ENCODE results near the gene ARSK.
"Not testable (repeated sequence)": the region's sequence is repeated elsewhere in the genome, so short reads cannot be mapped to it uniquely, and the experiment has no call there.

ARSK gene

DNA sequence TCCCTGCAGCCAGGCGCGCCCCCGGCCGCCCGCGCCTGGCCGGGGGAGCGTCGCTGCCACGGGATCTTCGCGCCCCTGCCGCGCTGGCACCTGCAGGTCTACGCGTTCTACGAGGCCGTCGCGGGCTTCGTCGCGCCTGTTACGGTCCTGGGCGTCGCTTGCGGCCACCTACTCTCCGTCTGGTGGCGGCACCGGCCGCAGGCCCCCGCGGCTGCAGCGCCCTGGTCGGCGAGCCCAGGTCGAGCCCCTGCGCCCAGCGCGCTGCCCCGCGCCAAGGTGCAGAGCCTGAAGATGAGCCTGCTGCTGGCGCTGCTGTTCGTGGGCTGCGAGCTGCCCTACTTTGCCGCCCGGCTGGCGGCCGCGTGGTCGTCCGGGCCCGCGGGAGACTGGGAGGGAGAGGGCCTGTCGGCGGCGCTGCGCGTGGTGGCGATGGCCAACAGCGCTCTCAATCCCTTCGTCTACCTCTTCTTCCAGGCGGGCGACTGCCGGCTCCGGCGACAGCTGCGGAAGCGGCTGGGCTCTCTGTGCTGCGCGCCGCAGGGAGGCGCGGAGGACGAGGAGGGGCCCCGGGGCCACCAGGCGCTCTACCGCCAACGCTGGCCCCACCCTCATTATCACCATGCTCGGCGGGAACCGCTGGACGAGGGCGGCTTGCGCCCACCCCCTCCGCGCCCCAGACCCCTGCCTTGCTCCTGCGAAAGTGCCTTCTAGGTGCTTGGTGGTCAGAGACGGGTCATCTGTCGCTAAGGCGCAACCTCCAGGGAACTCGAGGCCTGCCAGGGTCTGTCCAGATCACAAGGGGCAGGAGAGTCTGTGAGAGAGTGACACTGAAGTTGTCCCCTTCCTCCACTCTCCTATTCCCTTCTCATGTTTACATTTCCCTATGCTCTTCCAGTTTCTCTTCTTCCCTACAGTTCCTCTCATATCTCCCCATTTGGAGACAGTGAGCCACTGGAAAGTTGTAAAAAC lies 66.3 kb downstream of the ARSK start:
- peak in 1 of 2 donors; percentile 29 for DNase-seq (ENCODE audit: extremely low read depth in 1 of 2, low read depth in 1 of 2)

DNA sequence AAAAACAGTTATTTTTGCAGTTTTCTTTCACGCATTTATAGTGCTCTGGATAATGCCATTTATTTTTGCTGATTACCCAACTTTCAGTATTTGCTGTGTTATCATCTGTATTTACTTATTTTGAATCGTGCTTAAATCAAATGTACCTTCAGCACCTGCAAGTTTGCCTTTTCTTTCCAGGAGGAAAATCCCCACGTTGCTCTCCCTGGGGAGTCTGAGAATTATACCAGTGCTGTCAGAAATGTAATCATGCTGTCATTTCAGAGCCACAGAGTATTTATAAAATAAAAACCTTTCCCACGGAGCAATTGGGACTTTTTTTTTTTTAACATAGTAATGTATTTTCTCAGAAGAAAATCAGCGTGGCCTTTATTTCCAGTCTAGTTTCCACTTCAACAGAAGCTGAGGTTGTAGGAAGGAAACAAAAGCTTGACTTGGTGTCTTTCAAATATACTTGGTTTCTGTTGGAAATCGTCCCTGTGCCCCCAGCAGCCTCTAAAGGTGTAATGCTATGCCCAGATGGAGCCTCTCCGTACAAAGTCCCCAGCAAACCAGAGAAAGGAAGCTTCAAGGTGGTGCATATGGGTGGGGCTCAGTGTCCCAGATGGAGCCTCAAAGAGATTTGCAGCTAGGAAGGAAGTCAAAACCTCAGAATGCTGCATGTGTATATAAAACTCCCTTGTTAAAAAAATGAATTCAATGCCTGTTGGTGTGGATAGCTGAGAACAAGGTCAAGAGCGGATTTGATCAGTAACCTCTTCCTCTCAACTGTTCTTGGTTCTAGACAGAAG lies 67.1 kb downstream of the ARSK start:
- no peak for DNase-seq (ENCODE audit: extremely low read depth in 1 of 2, low read depth in 1 of 2)

DNA sequence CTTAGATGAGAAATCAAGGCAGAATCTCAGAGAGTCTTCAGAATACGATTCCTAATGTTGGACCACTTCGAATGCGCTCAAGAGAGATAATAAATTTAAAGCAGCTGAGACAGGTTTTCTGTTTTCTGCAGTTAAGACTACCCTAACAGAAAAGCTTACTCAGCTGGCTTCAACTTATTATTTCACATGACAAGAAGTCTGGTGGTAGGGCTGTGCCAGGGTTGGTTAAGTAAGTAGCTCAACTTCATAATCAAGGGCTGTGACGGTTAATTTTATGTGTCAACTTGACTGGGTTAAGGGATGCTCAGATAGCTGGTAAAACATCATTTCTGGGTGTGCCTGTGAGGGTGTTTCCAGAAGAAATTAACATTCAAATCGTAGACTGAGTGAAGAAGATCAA lies 68.8 kb downstream of the ARSK start:
- no peak for DNase-seq (ENCODE audit: extremely low read depth in 1 of 2, low read depth in 1 of 2)

DNA sequence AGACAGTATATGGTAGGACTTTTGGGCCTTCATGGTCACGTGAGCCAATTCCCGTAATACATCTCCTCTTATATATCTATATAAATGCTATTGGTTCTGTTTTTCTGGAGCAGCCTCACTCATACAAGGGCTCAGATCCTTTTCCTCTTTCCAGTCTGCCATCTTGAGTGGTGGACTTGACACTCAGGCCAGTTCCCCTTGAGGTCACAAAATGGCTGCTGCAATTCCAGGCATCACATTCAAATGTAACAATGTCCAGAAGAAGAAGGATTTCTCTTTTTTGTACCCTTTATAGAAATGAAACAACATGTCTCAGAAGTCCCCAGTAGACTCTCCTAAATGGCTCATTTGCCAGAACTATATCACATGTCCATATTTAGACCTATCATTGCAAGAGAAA lies 69.5 kb downstream of the ARSK start:
- no peak for DNase-seq (ENCODE audit: extremely low read depth in 1 of 2, low read depth in 1 of 2)

DNA sequence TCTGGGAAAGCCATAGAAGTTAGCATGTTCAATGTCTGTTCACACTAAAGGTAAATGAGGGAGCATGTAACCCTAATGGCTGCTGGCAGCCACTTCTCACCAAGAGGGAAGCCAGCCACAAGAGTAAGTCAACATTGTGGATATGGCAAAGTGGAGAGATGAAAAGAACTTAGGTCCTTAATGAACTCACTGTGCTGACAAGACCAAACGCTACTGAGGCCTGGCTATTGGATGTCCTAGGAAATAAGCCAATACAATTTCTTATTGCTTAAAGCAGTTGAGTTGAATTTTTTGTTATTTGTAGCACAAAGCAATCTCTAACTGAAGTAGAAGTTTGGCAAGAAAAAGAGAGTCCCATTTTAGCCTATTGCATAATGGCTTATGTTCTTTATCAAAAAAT lies 71.8 kb downstream of the ARSK start:
- DNase-seq (ENCODE audit: extremely low read depth in 1 of 2, low read depth in 1 of 2): no peak

DNA sequence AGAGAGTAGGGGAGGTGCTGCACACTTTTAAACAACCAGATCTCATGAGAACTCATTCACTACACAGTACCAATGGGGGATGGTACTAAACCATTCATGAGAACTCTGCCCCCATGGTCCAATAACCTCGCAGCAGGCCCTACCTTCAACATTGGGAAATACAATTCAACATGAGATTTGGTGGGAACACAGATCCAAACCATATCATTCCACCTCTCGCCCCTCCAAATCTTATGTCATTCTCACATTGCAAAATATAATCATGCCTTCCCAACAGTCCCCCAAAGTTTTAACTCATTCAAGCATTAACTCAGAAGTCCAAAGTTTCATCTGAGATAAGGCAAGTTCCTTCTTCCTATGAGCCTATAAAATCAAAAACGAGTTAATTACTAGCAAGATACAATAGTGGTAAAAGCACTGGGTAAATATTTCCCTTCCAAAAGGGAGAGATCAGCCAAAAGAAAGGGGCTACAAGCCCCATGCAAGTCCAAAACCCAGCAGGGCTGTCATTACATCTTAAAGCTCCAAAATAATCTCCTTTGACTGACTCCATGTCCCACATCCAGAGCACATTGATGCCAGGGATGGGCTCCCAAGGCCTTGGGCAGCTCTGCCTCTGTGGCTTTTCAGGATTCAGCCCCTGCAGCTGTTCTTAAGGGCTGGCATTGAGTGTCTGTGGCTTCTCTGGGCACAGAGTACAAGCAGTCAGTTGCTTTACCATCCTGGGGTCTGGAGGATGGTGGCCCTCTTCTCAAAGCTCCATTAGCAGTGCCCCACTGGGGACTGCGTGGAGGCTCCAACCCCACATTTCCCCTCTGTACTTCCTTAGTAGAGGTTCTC lies 73.3 kb downstream of the ARSK start:
- no peak for DNase-seq (ENCODE audit: extremely low read depth in 1 of 2, low read depth in 1 of 2)

DNA sequence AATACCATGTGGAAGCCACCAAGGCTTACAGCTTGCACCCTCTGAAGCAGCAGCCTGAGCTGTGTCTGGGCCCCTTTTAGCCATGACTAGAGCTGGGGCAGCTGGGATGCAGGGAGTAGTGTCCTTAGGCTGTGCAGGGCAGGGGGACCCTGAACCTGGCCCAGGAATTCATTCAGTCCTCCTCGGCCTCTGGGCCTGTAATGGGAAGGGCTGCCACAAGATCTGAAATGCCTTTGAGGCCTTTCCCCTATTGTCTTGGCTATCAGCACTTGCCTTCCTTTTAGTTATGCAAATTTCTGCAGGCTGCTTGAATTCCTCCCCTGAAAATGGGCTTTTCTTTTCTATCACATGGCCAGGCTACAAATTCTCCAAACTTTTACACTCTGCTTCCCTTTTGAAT lies 74.0 kb downstream of the ARSK start:
- DNase-seq (ENCODE audit: extremely low read depth in 1 of 2, low read depth in 1 of 2): no peak

DNA sequence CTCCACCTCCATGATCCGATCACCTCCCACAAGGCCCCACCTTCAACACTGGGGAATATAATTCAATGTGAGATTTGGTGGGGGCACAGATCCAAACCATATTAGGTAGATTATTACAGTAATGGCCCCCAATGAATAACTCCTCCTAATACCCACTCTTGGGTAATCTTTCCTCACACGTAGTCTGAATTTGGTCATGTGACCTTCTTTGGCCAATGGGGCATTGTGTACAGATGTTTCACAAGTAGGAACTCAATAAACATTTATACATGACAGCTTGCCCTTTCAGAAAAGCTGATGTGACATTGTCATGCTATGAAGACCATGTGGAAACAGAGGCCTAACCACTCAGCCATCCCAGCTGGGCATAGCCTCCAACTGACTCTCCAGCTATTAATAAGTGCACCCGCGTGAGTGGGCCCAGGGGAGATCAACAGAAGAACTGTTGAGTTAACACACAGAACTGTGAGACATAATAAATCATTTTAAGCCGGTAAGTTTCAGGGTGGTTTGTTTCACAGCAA lies 75.6 kb downstream of the ARSK start:
- DNase-seq (ENCODE audit: extremely low read depth in 1 of 2, low read depth in 1 of 2): no peak

DNA sequence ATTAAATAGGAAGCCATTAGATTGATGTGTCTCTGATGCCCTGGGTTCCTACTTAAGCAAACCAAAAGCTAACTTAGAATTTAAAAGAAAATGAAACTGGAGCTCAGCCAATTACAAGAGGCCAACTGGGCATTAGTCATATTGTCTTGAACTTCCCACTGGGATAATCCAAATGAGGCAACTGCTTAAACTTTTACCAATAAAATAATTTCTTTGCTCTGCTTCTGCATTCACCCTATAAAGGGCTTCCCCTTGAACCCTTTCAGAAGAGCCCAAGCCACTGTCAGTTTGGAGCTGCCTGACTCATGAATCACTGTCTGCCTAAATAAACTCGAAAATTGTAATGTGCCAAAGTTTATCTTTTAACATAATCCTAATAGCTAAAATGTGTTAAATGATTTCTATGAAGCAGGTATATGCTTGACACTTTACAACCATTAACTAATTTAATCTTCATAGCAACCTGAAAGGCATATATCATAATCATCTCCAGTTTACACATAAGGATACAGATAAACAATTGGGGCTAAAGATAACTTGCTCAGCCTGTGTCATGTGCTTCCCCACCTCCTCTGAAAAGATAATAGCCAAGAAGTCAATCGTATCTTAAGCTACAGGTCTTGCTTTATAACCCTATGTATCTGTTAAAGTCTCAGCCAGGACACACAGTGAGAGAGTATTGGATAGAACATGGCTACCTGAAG lies 76.5 kb downstream of the ARSK start:
- DNase-seq (ENCODE audit: extremely low read depth in 1 of 2, low read depth in 1 of 2): no peak

DNA sequence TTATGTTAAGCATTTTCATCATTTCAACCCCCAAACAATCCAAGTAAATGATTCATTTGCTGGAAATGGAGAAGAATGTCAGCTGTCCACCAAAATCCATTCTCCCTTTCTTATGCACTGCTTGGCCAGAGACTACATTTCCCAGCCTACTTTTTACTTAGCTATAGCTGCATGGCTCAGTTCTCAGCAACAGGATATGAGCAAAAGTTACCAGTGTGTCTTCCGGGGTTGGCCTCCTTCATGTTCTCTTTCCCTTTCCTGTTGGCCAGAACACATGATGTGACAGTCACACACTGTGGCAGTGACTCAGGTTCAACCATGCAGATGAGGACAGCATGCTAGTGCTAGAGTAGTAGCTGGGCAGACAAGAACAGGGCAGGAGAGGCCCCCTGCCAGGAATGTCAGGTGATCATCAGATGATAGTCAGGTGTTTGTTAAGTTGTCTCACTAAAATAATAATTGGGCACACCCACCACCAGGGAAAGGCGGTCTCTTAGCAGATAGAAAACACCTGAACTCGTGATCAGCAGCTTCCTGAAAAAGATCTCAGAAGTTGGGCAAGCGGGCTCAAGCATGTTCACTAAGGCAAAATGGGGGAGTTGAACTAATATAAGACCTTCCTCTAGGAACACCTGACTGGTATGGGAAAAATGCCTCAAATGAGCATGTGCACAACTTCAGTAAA lies 77.2 kb downstream of the ARSK start:
- peak in 1 of 2 donors; percentile 17 for DNase-seq (ENCODE audit: extremely low read depth in 1 of 2, low read depth in 1 of 2)

DNA sequence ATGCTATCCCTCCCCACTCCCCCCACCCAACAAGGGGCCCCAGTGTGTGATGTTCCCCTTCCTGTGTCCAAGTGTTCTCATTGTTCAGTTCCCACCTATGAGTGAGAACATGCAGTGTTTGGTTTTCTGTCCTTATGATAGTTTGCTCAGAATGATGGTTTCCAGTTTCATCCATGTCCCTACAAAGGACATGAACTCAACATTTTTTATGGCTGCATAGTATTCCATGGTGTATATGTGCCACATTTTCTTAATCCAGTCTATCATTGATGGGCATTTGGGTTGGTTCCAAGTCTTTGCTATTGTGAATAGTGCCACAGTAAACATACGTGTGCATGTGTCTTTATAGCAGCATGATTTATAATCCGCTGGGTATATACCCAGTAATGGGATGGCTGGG lies 78.0 kb downstream of the ARSK start:
- DNase-seq (ENCODE audit: extremely low read depth in 1 of 2, low read depth in 1 of 2): not testable (repeated sequence)

DNA sequence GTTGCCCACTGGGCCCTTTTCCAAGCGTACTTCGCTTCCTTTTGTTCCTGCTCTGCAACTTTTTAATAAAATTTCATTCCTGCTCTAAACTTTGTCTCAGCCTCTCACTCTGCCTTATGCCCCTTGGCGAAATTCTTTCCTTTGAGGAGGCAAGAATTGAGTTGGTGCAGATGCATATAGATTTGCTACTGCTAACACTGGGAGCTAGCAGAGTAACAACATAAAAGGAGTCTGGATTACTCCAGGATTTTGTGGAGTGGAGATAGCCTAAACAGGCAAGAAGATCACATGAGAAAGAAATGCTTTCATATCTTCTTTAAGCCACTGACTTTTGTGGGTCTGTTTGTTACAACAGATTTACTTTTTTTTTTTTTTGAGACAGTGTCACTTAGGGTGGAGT lies 78.8 kb downstream of the ARSK start:
- no peak for DNase-seq (ENCODE audit: extremely low read depth in 1 of 2, low read depth in 1 of 2)

DNA sequence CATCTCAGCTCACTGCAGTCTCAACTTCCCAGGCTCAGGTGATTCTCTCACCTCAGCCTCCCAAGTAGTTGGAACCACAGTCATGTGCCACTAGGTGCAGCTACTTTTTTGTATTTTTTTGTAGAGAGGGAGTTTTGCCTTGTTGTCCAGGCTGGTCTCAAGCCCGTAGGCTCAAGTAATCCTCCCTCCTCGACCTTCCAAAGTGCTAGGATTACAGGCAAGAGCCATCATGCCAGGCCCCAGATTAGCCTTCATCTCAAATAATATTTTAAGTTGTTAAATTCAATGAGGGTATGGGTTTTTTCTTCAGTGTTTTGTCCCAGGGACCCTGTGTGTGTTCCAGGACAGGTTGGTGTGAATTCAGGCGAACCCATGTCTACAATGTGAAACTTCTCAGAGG lies 79.2 kb downstream of the ARSK start:
- DNase-seq (ENCODE audit: extremely low read depth in 1 of 2, low read depth in 1 of 2): no peak

DNA sequence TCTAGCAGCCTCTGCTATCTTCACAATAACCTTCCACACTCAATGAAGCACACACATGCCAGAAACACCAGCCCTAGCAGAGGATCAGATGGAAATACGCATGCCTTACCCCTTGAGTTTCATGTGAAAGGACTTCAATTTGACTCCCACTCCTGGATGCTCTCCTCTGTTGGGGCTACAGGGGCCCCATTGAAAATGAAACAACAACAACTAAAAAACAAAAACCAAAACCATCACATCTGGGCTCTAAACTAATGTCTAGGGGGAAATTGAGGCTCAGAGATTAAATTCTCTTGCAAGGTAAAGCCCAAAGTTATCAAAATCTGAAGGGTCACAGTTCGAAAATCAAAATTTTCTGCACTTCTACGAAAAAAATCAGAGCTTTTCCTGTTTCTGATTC lies 83.7 kb downstream of the ARSK start:
- no peak for DNase-seq (ENCODE audit: extremely low read depth in 1 of 2, low read depth in 1 of 2)

DNA sequence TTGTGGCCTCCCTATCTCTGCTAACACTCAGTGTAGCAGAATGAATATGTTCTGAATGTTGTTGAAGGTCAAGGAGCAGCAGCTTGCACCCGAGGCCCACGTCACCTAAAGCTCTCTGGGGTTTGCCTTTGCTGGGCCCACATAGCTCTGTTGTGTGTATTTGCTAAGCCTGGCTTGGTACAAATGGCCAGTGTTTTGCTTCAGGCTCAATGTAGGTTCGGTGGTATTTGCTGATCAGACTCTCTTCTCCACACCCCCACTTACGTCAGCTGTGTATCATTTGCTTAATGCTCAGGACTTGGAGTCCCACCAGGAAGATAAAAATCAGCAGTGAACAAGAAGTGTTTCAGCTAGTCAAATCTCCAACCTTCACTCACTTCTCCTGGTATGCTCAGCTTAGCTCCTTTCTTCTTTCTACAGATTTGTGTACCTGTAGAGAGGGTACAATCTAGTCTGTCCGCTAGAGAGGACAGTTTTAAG lies 86.9 kb downstream of the ARSK start:
- DNase-seq (ENCODE audit: extremely low read depth in 1 of 2, low read depth in 1 of 2): no peak

DNA sequence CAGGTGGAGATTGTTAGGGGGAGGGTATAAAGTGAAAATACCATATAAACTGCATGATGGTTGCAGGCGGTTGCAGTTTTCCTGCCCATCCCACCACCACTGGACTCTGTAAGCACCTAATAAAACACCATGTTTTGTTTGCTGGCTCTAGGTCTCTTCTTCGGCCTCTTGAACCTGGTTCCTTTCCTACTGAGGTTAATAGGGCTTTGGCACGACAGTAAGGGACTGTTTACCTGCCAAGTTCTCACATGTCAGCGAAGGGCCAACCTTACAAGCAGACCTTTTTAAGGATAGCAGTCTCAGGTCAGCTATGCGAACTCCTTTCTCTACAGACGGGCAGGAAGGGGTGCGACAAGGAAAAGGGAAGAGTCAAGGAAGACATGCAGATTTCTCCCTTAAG lies 88.3 kb downstream of the ARSK start:
- DNase-seq (ENCODE audit: extremely low read depth in 1 of 2, low read depth in 1 of 2): no peak

DNA sequence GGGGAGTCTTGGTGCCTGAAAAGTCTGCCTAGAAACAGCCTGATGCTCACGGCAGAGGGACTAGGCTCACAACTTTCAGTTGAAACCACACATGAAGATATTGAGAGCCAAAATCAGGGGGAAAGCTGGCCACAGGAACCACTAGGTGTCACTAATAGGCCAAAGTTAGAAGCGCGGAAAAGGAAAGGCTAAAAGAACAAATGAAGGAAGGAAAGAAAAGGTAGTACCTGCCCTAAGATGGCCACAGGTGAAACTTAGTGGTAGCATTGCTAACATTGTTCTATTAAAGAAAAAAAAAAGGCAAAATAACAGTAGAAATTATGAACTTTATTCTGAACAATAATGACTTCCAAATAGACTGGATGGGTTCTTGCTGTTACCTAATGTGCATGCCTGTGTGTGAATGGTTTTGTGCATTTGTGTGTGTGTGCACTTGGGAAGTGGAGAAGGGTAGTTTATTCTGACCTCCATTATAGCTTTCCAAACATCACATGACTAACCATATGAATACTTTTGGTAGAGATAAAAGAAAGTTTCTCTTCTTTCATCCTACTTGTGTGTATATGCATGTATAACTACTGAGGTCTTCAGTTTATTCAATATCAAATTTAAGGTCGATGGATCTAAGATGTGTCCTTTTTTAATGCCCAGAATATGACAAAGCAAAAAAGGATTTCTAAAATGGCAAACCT lies 89.6 kb downstream of the ARSK start:
- no peak for DNase-seq (ENCODE audit: extremely low read depth in 1 of 2, low read depth in 1 of 2)

DNA sequence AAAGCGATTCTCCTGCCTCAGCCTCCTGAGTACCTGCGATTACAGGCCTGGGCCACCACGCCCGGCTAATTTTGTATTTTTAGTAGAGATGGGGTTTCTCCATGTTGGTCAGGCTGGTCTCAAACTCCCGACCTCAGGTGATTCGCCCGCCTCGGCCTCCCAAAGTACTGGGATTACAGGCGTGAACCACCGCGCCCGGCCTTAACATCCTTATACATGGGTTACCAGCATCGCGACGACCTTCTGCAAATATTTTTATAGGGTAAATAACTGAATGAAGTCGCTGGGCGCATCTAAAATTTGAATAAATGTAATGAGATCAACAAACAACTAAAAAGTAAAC lies 91.3 kb downstream of the ARSK start:
- not testable (repeated sequence) for DNase-seq (ENCODE audit: extremely low read depth in 1 of 2, low read depth in 1 of 2)
